Colonic mucosa (tissue), 4 donors: ENCODE data around the gene ARID3A. TPM values are rescaled to one million over a fixed set of nuclear protein-coding genes. Genes with fewer than 3 reads are reported as not detected.

Experiments
- DNase-seq: peaks from one replicate; pipeline ENCODE4 v3.0.0-alpha.2; 2020
- H3K27ac ChIP-seq: fragments of 200-600 bp; one replicate; pipeline ENCODE4 v1.8.0; 2021
- H3K27me3 ChIP-seq: fragments of 200-600 bp; one replicate; pipeline ENCODE4 v1.8.0; 2021
- H3K36me3 ChIP-seq: fragments of 200-600 bp; one replicate; pipeline ENCODE4 v1.8.0; 2021
- H3K4me1 ChIP-seq: fragments of 200-600 bp; one replicate; pipeline ENCODE4 v1.8.0; 2021; ENCODE audit warnings: mild to moderate bottlenecking
- H3K4me3 ChIP-seq: fragments of 200-600 bp; one replicate; pipeline ENCODE4 v1.8.0; 2021
- H3K9ac ChIP-seq, 2 donors: one replicate each; pipeline ENCODE4 v1.7.0; 2013; ENCODE audit warnings: control low read depth in 2 of 2, low read depth in 2 of 2, low read length in 2 of 2
- H3K9me3 ChIP-seq: fragments of 200-600 bp; one replicate; pipeline ENCODE4 v1.8.0; 2021
- intact Hi-C: fragments of 100-400 bp; cut with DNase I; formaldehyde crosslinking; loops from one replicate; pipeline ENCODE4 v1.14.1; 2022
- total RNA-seq, 2 donors: library from RNA; stranded (reverse); fragmentation: NEBNext Ultra II Directional in 1 of 2; extraction: Animal tissue kit (Norgen Biotek cat#: 25700) in 1 of 2; gene quantifications; one replicate each; pipeline ENCODE4 v1.2.1, GENCODE V29; 2021
- TF ChIP-seq, protein P1 (sequence below): fragments of 200-600 bp; IDR thresholded peaks from one replicate; pipeline ENCODE4 v1.8.0; 2022; ENCODE audit warnings: antibody characterized with exemption, mild to moderate bottlenecking
- donor health status: healthy.
- donor health status: DM: no; HTN: no; CAD: no.
- donor health status: DM: no; HTN: no; CAD: no.

The ARID3A gene
- total RNA-seq, 2 donors from 2014 or later = 8.7 to 13.0 TPM

DNA sequence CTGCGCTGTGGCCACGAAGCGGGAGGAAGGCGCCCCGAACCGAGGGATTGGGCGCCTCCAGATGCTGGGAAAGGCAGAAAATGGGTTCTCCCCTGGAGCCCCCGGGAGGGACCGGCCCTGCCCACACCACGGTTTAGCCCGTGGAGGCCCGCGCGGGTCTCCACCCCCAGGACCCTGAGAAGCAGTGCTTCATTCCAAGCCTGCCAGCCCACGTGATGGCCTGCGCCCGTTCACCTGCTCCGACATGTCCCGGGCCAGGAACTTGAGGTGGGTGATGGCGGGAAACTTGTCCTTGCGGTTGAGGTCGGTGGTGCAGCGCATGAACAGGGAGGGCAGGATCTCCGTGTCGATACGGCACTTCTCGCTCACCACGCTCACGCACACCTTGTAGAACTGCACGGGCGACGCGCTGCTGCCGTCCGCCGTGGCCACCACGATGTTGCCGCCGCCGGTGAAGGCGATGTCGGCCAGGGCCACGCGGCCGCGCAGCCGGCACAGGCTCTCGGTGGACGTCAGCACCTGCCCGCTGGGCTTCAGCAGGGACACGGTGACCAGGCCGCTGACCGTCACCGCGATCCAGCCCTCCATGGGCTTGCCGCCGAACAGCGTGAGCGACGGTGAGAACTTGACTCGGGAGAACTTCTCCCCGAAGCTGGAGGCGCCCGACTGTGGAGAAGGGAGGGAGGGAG is 40.2 kb upstream of the ARID3A start:
- intact Hi-C loops = no loop called here
- H3K27me3 ChIP-seq = no peaks in the 10 kb centered on the region
- TF ChIP-seq, protein P1, sequence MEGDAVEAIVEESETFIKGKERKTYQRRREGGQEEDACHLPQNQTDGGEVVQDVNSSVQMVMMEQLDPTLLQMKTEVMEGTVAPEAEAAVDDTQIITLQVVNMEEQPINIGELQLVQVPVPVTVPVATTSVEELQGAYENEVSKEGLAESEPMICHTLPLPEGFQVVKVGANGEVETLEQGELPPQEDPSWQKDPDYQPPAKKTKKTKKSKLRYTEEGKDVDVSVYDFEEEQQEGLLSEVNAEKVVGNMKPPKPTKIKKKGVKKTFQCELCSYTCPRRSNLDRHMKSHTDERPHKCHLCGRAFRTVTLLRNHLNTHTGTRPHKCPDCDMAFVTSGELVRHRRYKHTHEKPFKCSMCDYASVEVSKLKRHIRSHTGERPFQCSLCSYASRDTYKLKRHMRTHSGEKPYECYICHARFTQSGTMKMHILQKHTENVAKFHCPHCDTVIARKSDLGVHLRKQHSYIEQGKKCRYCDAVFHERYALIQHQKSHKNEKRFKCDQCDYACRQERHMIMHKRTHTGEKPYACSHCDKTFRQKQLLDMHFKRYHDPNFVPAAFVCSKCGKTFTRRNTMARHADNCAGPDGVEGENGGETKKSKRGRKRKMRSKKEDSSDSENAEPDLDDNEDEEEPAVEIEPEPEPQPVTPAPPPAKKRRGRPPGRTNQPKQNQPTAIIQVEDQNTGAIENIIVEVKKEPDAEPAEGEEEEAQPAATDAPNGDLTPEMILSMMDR = no peak
- H3K36me3 ChIP-seq = peaks cover 11% of the 10 kb centered on the region
- no peak overlapping the region for H3K27ac ChIP-seq
- H3K4me1 ChIP-seq = no peaks in the 10 kb centered on the region
- DNase-seq = no peak
- no peak overlapping the region for H3K9ac ChIP-seq
- no peak overlapping the region for H3K4me3 ChIP-seq
- H3K9me3 ChIP-seq = no peaks in the 10 kb centered on the region

DNA sequence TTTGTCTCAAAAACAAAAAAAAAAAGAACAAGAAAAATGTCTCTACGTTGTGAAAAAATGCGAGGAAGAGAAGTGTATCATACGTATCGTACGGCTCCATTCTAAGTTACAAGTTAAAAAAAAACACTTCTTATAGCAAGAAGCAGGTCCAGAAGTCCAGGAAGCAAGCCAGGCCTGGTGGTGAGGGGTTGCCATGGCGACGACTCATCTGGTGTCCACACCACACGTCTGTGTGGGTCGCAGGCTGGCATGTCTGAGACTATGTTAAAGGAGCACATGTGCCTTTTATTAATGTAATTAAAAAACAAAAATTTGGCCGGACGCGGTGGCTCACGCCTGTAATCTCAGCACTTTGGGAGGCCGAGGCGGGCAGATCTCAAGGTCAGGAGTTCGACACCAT is 38.8 kb upstream of the ARID3A start:
- H3K4me3 ChIP-seq = no peak overlapping the region
- no peaks in the 10 kb centered on the region for H3K9me3 ChIP-seq
- H3K27me3 ChIP-seq = no peaks in the 10 kb centered on the region
- peaks cover 5% of the 10 kb centered on the region for H3K4me1 ChIP-seq
- peaks cover 5% of the 10 kb centered on the region for H3K36me3 ChIP-seq
- H3K27ac ChIP-seq = no peak overlapping the region
- TF ChIP-seq, protein P1 = no peak
- H3K9ac ChIP-seq = no peak overlapping the region
- no peak for DNase-seq
- intact Hi-C loops = no loop called here

- Histone ChIP-seq H3K36me3 (peaks cover 4% of the 10 kb centered on the region), H3K4me1 (peaks cover 5% of the 10 kb centered on the region), H3K27me3 (no peaks in the 10 kb centered on the region), H3K9ac (no peak overlapping the region), H3K4me3 (no peak overlapping the region), H3K9me3 (no peaks in the 10 kb centered on the region), H3K27ac (no peak overlapping the region)
- DNase-seq = no peak
- TF ChIP-seq, protein P1 = no peak
- intact Hi-C loops = no loop called here
Measured at GRCh38 chr19:887599-887998, 38.2 kb upstream of the ARID3A start.

DNA sequence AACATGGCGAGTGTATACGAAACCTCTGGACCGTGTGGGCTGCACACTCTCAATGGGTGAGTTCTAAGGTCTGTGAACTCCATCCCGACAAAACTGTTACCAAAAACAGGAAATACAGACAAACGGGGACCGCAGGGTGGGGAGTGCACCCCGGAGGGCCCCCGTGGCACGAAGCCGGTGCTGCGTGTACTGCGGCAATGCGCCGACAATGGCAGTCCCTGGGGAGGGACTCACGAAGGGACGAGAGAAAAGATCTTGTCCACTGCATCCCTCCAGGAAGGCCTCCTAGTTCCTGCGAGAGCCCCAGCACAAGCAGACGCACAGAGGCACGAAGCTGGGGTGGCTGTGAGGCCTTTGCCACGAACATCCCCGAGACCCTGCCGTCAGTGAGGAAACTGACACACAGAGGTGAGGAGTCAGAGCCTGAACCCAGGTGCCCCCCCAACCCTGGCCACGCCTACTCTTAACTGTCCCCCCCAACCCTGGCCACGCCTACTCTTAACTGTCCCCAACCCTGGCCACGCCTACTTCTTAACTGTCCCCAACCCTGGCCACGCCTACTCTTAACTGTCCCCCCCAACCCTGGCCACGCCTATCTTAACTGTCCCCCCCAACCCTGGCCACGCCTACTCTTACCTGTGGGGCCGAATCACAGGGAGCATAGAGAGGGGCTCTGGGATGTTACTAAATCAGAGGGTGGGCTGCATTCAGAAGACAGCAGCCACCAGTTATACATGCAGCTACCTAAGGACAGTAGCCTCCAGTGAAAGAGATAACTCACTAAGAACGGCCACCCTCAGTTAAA is 37.1 kb upstream of the ARID3A start:
- no peak overlapping the region for H3K4me3 ChIP-seq
- peaks cover 4% of the 10 kb centered on the region for H3K36me3 ChIP-seq
- intact Hi-C loops = no loop called here
- H3K9ac ChIP-seq = no peak overlapping the region
- TF ChIP-seq, protein P1 = no peak
- H3K27ac ChIP-seq = no peak overlapping the region
- H3K27me3 ChIP-seq = no peaks in the 10 kb centered on the region
- H3K9me3 ChIP-seq = no peaks in the 10 kb centered on the region
- DNase-seq = no peak
- peaks cover 5% of the 10 kb centered on the region for H3K4me1 ChIP-seq

GRCh38 chr19:889662-890295 is 36.1 kb upstream of the ARID3A start:
- Histone ChIP-seq H3K4me1 (peaks cover 5% of the 10 kb centered on the region), H3K36me3 (peaks cover 4% of the 10 kb centered on the region)

More at GRCh38 chr19:889662-890295, 36.1 kb upstream of the ARID3A start:
- intact Hi-C loops = no loop called here
- Histone ChIP-seq H3K9me3 (no peaks in the 10 kb centered on the region), H3K27me3 (no peaks in the 10 kb centered on the region), H3K27ac (no peak overlapping the region), H3K9ac (no peak overlapping the region), H3K4me3 (no peak overlapping the region)
- no peak for DNase-seq
- TF ChIP-seq, protein P1 = no peak
